ENCODE measurements around the gene WDR90.

WDR90 gene

DNA sequence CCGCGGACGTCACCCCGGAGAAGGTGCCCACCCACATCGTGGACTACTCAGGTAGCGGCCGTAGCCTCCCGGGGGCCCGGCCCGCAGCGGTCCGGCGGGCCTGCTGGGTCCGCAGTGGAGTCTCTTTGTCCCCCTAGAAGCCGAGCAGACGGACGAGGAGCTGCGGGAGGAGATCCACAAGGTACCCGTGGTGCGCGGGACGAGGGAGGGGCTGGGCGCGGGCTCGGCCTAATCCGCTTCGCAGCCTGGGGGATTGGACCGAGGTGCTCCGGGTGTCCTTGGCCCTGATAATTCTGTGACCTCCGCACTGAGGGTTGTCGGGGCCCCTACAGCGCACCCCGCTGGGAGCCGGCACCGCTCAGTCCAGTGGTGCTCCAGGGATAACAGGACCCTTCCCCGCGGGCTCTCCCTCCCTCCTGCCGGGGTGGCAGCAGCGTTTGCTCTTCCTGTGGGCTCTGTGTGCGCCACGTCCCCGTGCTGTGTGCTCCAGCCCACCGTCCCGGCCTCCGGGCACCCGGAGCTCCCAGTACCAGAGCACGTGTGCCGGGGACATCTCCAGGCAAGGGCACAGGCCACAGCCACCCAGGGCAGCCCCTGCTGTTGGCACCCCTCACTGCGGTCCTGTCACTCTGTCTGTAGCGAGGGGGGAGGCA is 19.5 kb downstream of the WDR90 start:
- ChIA-PET CTCF (interaction anchor here (0.6 to 1.8 kb wide), 5 partner anchors 10 to 21 kb away, joined by 3 to 7 read pairs (median 4); no protein-coding TSS in a partner anchor), POLR2A (interaction anchor here (1.1 to 6.7 kb wide), 3 partner anchors 8 to 16 kb away, joined by 4 to 57 read pairs (median 10); partner anchors contain the start of genes JMJD8, RHBDL1 and STUB1)
- Histone ChIP-seq H3K27ac (ENCODE audit: extremely low read depth, low read depth, low read length) (peak overlapping the region; percentile 92), H3K4me3 (ENCODE audit: low read depth, low read length) (peak overlapping the region; percentile 90), H3K36me3 (ENCODE audit: control insufficient read depth in 2 of 2, insufficient read depth in 1 of 2, low read length in 2 of 2) (peaks cover 0 to 62% of the 10 kb centered on the region in 2 experiments; a peak in 1 of 3 replicates), H3K9me3 (ENCODE audit: control insufficient read depth, insufficient read depth, low read depth, low read length) (no peaks in the 10 kb centered on the region), H3K4me1 (ENCODE audit: control insufficient read depth, insufficient read depth, low read length) (no peaks in the 10 kb centered on the region)
- TF ChIP-seq, protein P1, sequence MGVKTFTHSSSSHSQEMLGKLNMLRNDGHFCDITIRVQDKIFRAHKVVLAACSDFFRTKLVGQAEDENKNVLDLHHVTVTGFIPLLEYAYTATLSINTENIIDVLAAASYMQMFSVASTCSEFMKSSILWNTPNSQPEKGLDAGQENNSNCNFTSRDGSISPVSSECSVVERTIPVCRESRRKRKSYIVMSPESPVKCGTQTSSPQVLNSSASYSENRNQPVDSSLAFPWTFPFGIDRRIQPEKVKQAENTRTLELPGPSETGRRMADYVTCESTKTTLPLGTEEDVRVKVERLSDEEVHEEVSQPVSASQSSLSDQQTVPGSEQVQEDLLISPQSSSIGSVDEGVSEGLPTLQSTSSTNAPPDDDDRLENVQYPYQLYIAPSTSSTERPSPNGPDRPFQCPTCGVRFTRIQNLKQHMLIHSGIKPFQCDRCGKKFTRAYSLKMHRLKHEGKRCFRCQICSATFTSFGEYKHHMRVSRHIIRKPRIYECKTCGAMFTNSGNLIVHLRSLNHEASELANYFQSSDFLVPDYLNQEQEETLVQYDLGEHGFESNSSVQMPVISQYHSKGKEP (tag by site-specific recombination; IDR thresholded peaks at IDR 0.05): no peak
- TF ChIP-seq KLF16 (tag by site-specific recombination; IDR thresholded peaks at IDR 0.05): no peak
- no peak for TF ChIP-seq KLF7 (tag by site-specific recombination; IDR thresholded peaks at IDR 0.05; ENCODE audit: borderline replicate concordance)
- peak; percentile 59; the same call in 1 of the 2 replicates for TF ChIP-seq ZNF341 (tag by site-specific recombination; IDR thresholded peaks at IDR 0.05; ENCODE audit: low read depth)
- TF ChIP-seq GLIS1 (tag by site-specific recombination; IDR thresholded peaks at IDR 0.05): peak; percentile 10; the same call in 1 of the 2 replicates
- peak; percentile 37; the same call in 1 of the 2 replicates for TF ChIP-seq ZNF76 (tag by site-specific recombination; IDR thresholded peaks at IDR 0.05; ENCODE audit: borderline replicate concordance, low read depth)
- TF ChIP-seq ZBTB8A (tag by site-specific recombination; IDR thresholded peaks at IDR 0.05): no peak
- no peak for TF ChIP-seq ZNF701 (tag by site-specific recombination; IDR thresholded peaks at IDR 0.05)
- no peak for TF ChIP-seq ZNF776 (tag by site-specific recombination; IDR thresholded peaks at IDR 0.05; ENCODE audit: borderline replicate concordance)
- no peak for TF ChIP-seq ZNF830 (tag by site-specific recombination; IDR thresholded peaks at IDR 0.05; ENCODE audit: low read depth)
- TF ChIP-seq ZNF555 (tag by site-specific recombination; conservative IDR thresholded peaks at IDR 0.05): no peak
- peak; percentile 96 for TF ChIP-seq ZIC2 (tag by site-specific recombination; IDR thresholded peaks at IDR 0.05)
- no peak for TF ChIP-seq ZFP41 (tag by site-specific recombination; IDR thresholded peaks at IDR 0.05; ENCODE audit: borderline replicate concordance)
- TF ChIP-seq, protein P2, sequence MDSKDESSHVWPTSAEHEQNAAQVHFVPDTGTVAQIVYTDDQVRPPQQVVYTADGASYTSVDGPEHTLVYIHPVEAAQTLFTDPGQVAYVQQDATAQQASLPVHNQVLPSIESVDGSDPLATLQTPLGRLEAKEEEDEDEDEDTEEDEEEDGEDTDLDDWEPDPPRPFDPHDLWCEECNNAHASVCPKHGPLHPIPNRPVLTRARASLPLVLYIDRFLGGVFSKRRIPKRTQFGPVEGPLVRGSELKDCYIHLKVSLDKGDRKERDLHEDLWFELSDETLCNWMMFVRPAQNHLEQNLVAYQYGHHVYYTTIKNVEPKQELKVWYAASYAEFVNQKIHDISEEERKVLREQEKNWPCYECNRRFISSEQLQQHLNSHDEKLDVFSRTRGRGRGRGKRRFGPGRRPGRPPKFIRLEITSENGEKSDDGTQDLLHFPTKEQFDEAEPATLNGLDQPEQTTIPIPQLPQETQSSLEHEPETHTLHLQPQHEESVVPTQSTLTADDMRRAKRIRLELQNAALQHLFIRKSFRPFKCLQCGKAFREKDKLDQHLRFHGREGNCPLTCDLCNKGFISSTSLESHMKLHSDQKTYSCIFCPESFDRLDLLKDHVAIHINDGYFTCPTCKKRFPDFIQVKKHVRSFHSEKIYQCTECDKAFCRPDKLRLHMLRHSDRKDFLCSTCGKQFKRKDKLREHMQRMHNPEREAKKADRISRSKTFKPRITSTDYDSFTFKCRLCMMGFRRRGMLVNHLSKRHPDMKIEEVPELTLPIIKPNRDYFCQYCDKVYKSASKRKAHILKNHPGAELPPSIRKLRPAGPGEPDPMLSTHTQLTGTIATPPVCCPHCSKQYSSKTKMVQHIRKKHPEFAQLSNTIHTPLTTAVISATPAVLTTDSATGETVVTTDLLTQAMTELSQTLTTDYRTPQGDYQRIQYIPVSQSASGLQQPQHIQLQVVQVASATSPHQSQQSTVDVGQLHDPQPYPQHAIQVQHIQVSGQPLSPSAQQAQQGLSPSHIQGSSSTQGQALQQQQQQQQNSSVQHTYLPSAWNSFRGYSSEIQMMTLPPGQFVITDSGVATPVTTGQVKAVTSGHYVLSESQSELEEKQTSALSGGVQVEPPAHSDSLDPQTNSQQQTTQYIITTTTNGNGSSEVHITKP (tag by site-specific recombination; IDR thresholded peaks at IDR 0.05): peak; percentile 19; the same call in 1 of the 2 replicates
- no peak for TF ChIP-seq ATF2 (tag by site-specific recombination; IDR thresholded peaks at IDR 0.05; ENCODE audit: low read depth)
- TF ChIP-seq YY2 (tag by site-specific recombination; IDR thresholded peaks at IDR 0.05): no peak
- no peak for TF ChIP-seq ZNF223 (tag by site-specific recombination; IDR thresholded peaks at IDR 0.05)
- peak; percentile 49; the same call in 1 of the 2 replicates for TF ChIP-seq ZNF600 (tag by site-specific recombination; IDR thresholded peaks at IDR 0.05)
- TF ChIP-seq ZNF560 (tag by site-specific recombination; IDR thresholded peaks at IDR 0.05; ENCODE audit: borderline replicate concordance): no peak
- no peak for TF ChIP-seq GLI4 (tag by site-specific recombination; IDR thresholded peaks at IDR 0.05)
- TF ChIP-seq, protein P3, sequence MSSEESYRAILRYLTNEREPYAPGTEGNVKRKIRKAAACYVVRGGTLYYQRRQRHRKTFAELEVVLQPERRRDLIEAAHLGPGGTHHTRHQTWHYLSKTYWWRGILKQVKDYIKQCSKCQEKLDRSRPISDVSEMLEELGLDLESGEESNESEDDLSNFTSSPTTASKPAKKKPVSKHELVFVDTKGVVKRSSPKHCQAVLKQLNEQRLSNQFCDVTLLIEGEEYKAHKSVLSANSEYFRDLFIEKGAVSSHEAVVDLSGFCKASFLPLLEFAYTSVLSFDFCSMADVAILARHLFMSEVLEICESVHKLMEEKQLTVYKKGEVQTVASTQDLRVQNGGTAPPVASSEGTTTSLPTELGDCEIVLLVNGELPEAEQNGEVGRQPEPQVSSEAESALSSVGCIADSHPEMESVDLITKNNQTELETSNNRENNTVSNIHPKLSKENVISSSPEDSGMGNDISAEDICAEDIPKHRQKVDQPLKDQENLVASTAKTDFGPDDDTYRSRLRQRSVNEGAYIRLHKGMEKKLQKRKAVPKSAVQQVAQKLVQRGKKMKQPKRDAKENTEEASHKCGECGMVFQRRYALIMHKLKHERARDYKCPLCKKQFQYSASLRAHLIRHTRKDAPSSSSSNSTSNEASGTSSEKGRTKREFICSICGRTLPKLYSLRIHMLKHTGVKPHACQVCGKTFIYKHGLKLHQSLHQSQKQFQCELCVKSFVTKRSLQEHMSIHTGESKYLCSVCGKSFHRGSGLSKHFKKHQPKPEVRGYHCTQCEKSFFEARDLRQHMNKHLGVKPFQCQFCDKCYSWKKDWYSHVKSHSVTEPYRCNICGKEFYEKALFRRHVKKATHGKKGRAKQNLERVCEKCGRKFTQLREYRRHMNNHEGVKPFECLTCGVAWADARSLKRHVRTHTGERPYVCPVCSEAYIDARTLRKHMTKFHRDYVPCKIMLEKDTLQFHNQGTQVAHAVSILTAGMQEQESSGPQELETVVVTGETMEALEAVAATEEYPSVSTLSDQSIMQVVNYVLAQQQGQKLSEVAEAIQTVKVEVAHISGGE (tag by site-specific recombination; conservative IDR thresholded peaks at IDR 0.05; ENCODE audit: low read depth): peak; percentile 21; the same call in 1 of the 2 replicates
- no peak for TF ChIP-seq ZNF549 (tag by site-specific recombination; IDR thresholded peaks at IDR 0.05)
- no peak for TF ChIP-seq SP2 (tag by site-specific recombination; IDR thresholded peaks at IDR 0.05)
- TF ChIP-seq IKZF3 (tag by site-specific recombination; IDR thresholded peaks at IDR 0.05): no peak
- TF ChIP-seq ZNF48 (tag by site-specific recombination; IDR thresholded peaks at IDR 0.05): no peak
- TF ChIP-seq ZNF221 (tag by site-specific recombination; IDR thresholded peaks at IDR 0.05; ENCODE audit: borderline replicate concordance): no peak
- TF ChIP-seq ZNF610 (tag by site-specific recombination; IDR thresholded peaks at IDR 0.05; ENCODE audit: borderline replicate concordance): no peak
- TF ChIP-seq ZFP37 (tag by site-specific recombination; IDR thresholded peaks at IDR 0.05): no peak

Data from HEK293 (cell line).